Esophagus muscularis mucosa (tissue), 3 donors: ENCODE measurements around the gene MTIF3.

Experiments used
- CTCF ChIP-seq, 3 experiments: fragments of 200-600 bp in 2 of 3; fragments of 450-650 bp in 1 of 3; sonication (generic) in 2 of 3; IDR thresholded peaks; one replicate each; pipeline ENCODE4 v1.5.1; 2017 to 2019; ENCODE audit warnings: antibody characterized with exemption in 3 of 3, mild to moderate bottlenecking in 2 of 3, moderate library complexity in 1 of 3
- POLR2A ChIP-seq: fragments of 450-650 bp; IDR thresholded peaks from one replicate; pipeline ENCODE4 v1.6.1; 2017; ENCODE audit warnings: antibody characterized with exemption, moderate library complexity, mild to moderate bottlenecking, low read depth

DNA sequence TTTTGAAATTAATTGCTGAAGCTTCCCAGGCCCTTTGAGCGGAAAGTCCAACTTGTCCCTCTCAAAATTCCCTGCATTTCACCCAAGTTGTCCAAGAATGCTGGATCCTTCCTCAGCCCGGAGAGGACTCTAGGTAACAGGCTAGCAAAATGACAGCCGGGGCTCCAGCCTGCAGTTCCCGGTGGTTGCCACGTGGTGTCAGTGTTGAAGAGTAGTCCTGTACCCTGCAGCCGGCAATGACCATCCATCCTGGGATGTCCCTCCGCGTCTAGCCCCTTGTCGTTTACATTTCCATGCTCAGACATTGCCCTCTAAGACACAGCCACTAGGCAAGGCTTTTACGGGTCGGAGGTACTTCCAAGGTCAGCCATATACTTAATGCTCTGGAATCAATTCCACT is 31.4 kb upstream of the MTIF3 start:
- TF ChIP-seq CTCF (IDR thresholded peaks at IDR 0.05) (peak in 2 of 3 experiments; percentile 8 to 39), POLR2A (no peak)
